Right forelimb (tissue), 1 donor: ENCODE measurements around the gene GRIK2.
"Not testable (repeated sequence)": the region's sequence is repeated elsewhere in the genome, so short reads cannot be mapped to it uniquely, and the experiment has no call there.

Experiments
- DNase-seq: peaks from one replicate; pipeline ENCODE4 v3.0.0-alpha.2; 2018

GRIK2 gene

GRCh38 chr6:101393251-101393828, at the start of gene GRIK2:
Gene GRIK2, plus strand, starts transcription at chr6:101393708.
- DNase-seq = peak; percentile 69

- DNase-seq = no peak
Measured at GRCh38 chr6:101344885-101345284, 48.6 kb upstream of the GRIK2 start.

DNA sequence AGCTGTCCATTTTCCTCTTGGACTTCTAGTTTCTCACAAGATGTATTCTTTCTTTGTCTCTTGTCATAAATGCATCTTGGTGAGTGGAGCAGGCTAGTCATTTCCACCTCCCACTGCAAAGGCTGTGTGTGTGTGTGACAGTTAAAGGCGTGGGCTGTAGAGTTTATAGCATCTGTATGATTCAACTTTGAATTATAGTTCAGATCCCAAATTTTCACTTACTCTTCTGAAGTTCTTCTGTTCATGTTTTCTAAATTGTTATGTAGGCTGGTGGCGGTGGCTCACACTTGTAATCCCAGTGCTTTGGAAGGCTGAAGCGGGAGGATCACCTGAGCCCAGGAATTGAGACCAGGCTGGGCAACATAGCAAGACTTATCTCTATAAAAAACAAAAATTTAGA, 44.7 kb upstream of the GRIK2 start:
- DNase-seq = no peak

- not testable (repeated sequence) for DNase-seq
Measured at GRCh38 chr6:101350631-101351030, 42.9 kb upstream of the GRIK2 start.

GRCh38 chr6:101351173-101351572, 42.3 kb upstream of the GRIK2 start:
- DNase-seq = no peak

- no peak for DNase-seq
Measured at GRCh38 chr6:101352316-101352715, 41.2 kb upstream of the GRIK2 start.

- no peak for DNase-seq
Measured at GRCh38 chr6:101365181-101365580, 28.3 kb upstream of the GRIK2 start.

DNA sequence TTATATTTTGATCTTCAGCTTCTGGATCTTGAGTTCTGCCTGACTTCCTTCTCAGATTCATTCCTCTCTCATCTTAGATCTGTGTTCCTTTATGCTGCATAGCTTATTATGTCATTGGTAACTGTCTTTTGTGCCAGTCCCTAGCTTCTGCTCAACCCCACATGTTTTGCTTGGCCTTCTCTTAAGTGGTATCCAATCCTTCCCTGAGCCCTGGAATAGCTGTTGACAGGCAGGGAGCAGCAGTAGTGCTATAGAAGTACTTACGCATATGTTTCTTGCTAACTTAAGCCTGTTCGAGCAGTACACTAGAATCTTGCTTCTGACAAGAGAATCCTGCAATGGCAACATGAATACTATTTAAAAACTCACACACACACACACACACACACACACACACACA, 13.6 kb upstream of the GRIK2 start:
- DNase-seq = no peak

DNA sequence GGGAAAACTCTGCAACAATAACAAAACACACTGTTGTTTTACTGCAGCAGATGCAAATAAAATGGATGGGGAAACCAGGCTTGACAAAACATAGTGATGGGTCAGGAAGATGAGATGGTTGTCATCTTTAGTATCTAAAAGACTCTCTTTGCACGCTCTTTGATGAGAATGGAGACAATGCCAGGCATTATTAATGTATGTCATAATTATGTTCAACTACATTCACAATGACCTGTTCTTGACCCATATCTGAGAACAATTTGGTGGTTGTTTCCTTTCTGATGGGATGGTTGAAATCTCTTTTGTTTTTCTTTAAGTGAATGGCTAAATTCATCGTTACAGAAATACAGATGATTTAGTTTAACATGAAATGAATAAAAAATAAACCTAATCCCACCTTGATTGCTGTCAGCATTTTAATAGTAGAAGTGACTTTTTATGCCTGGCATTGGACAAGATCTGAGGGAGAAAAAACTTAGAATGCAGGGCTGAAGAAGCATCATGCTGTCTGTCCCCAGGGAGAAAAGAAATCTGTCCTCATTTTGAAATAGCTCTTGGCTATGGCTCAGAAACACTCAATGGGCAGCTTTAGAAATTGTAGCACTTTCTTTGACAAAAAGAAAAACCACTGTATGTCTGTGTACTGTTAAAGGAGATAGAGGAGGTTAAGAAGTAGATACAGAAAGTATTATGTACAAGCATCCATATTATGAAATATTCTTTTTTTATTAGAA, 12.4 kb upstream of the GRIK2 start:
- DNase-seq = no peak

DNA sequence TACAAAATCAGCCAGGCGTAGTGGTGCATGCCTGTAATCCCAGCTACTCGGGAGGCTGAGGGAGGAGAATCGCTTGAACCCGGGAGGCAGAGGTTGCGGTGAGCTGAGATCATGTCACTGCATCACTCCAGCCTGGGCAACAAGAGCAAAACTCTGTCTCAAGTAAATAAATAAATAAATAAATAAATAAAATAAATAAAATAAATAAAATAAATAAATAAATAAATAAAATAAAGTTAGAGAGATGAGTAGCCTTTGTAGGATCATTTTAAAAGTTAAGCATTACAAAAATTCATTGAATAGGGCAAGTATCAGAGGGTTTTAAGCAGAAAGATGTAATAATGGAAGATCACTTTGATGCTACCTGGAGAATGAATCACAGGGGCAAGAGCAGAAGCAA, 9.8 kb upstream of the GRIK2 start:
- DNase-seq = not testable (repeated sequence)

DNA sequence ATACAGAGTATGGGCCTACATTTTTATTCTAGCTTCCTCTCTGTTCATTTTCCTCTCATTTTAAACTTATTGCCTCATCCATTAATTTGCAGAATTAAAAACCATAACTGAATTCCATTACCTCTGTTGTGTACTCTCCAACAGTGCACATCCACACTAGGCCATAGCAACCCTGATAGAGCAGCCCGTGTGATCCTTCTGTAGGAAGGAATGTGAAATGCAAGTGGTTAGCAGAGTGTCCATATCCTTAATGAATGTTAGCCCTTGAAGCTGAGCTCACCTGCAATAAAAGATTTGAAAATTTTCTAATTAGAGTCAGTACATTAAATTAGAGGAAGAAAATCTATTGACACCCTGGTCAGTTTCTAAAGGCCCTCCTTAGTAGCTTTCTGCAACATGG, 6.5 kb upstream of the GRIK2 start:
- DNase-seq = no peak

- DNase-seq = peak; percentile 52
Measured at GRCh38 chr6:101391772-101392585, 1.5 kb upstream of the GRIK2 start.

DNA sequence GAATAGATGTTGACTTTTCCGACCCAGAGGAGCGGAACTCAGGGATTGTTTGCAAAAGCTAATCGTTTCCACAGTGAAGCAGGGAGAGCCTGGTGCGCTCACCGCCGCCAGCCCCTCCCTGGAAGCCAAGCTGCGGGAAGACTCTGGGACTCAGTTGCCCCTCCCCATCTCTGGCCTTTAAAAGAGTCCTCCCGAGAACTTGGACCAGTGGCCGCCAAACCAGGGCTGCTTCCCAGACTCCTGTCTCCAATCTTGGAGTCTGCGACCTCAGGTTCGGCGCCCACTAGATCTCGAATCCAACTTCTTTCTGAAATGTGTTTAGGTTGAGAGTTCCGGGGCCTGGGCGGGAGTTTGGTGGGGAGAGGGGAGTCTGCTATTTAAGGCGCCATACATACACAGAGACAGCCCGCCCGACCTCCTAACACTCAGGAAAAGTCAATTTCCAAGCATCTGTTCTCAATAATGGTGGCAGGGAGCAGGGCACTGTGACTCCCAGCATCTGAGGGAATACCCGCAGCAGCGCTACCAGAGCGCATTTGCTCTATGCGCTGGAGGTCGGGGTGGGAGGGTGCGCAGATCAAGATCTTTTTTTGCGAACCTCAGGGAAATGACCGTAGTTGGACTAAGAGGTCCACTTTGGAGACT, 800 bp upstream of the GRIK2 start:
- DNase-seq = no peak

- peak; percentile 53 for DNase-seq
Measured at GRCh38 chr6:101393829-101394251, 332 bp downstream of the GRIK2 start.

DNA sequence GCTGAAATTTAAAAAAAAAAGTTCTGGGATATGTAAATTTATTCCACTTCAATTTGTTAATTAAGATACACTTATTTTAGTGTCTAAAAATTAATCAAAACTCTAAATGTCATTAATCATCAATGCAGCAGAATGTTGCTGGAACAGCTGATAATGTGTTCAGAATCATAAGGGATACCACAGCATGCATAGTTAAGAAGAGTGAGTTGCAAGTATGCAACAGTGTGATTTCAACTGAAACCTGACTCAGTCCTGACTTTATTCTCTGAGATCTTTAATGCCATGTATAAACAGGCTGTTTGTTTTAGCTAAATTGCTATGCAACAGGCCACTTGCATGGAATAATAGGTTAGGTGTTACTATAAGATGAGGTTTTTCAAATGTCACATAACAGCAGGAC, 1.4 kb downstream of the GRIK2 start:
- no peak for DNase-seq

- no peak for DNase-seq
Measured at GRCh38 chr6:101395345-101395744, 1.8 kb downstream of the GRIK2 start.

GRCh38 chr6:101396548-101397173, 3.2 kb downstream of the GRIK2 start:
- peak; percentile 85 for DNase-seq

GRCh38 chr6:101397199-101397598, 3.7 kb downstream of the GRIK2 start:
- DNase-seq = no peak

DNA sequence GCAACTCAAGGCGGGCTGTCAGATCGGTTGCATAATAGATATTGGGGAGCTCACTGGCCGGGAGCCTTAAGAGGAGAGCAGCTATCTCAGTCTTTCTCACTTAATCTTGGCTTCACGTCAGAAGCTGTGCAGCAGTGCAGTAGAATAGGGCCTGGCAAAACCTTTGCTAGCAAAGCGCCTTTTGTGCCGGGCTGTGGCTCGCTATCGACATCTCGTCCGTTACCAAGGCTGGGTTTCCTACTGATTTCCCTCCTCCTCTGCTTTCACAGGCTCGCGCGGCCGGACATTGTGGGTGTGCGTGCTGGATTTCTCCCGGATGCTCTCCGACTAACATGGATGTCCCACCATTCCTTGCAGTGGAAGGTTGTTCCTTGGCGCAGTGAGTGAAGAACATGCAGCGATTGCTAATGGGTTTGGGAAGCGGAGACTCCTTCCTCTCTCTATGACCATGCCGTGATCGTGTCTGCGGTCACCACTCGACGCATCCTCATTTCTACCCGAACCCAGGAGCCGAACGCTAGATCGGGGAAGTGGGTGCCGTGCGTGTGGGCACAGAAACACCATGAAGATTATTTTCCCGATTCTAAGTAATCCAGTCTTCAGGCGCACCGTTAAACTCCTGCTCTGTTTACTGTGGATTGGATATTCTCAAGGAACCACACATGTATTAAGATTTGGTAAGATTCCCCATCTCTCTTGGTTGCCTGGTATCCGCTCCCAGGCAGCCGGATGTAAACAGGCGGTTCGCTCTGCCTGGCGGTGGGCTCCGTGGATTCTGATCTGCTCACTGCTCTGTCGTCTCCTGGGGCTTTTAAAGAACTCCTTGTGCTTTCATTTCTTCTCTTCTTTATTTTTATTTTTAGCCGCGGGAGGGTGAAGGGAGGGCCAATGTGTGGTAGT, 5.5 kb downstream of the GRIK2 start:
- DNase-seq = no peak

DNA sequence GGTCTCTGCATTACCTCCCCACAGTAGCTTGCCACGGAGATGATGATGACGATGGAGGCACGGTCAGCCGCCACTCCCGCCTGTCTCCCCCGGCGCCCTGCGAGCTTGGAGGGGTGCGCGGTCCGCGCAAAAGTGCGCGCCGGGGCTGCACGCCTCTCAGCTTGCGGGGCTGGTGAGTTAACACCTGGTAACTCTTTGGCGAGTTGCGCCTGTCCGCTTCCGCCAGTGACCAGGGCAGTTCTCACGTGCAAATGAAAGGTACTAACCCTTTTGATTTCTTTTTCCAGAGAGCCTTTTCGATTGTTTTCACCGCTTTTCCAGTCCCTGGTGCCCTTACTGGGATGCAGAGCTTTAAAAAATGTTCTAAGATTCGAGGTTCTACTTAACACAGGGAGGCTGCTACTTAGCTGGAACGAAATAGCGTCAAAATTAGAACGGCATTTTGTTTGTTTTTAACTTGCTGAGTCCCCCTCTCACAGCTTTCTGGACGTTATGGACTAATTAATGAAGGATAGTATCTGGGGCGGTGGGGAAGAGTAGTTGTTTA, 6.2 kb downstream of the GRIK2 start:
- DNase-seq = no peak

GRCh38 chr6:101400326-101401135, 7.0 kb downstream of the GRIK2 start:
- DNase-seq = no peak
